DND-41 (cell line): ENCODE measurements around the gene GNAI2.

ENCODE experiments used
- CTCF ChIP-seq: IDR thresholded peaks from 2 replicates; pipeline ENCODE4 v1.5.1; 2012; ENCODE audit warnings: borderline replicate concordance, low read length, moderate library complexity, mild to moderate bottlenecking; ENCODE audit not compliant: poor library complexity, severe bottlenecking; ENCODE audit errors: extremely low read depth
- EZH2 ChIP-seq: IDR thresholded peaks from 3 replicates; pipeline ENCODE4 v1.6.1; 2012; ENCODE audit warnings: borderline replicate concordance, low read depth, mild to moderate bottlenecking, moderate library complexity, low read length, inconsistent platforms; ENCODE audit not compliant: severe bottlenecking

DNA sequence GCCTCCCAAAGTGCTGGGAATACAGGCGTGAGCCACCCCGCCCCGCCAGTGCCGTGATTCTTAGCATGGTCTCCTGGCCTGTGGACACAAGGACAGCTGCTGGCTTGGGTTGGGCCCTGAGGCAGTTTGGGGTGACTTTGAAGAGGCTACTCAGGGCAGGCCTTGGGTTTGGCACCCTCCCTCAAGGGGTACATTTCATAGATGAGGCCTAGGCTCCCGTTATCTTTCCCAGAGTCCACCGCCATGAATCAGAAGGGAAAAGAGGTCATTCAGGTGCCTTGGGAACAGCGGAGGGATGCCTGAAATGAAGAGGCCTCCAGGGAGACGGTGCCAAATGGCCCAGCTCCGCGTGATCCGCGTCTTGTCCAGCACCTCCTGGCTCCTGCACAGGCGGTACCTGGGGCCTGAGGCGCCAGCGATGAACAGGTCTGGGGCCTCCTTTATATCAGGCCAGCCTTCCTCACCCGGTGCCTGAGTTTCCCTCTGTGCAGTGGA is 9.3 kb downstream of the GNAI2 start:
- TF ChIP-seq CTCF (no peak), EZH2 (no peak)
